ENCODE data around the gene SOBP. TPM values are rescaled to one million over a fixed set of nuclear protein-coding genes. Genes with fewer than 3 reads are reported as not detected.

The SOBP gene
- total RNA-seq, 2 experiments from 2014 or later, result 1.0 to 1.2 TPM

- ATAC-seq (no peak), DNase-seq (no peak)
- Mint-ChIP-seq H3K27ac (no peak overlapping the region), H3K9me3 (ENCODE audit: insufficient read depth) (no peaks in the 10 kb centered on the region), H3K4me3 (no peak overlapping the region), H3K27me3 (ENCODE audit: low read depth) (peaks cover 50% of the 10 kb centered on the region), H3K4me1 (ENCODE audit: low read depth) (peaks cover 27% of the 10 kb centered on the region), H3K36me3 (ENCODE audit: low read depth) (no peaks in the 10 kb centered on the region)
- ChIA-PET POLR2A (interaction anchor here (0.6 to 1.1 kb wide), 3 partner anchors 10 to 530 kb away, joined by 3 to 4 read pairs (median 3); no protein-coding TSS in a partner anchor), CTCF (interaction anchor here (1.7 kb wide), 1 partner anchor 10 kb away, joined by 4 read pairs; no protein-coding TSS in a partner anchor)
Measured at GRCh38 chr6:107637316-107638315, 147.7 kb downstream of the SOBP start.

GRCh38 chr6:107638493-107638892, 148.6 kb downstream of the SOBP start:
- Mint-ChIP-seq H3K4me1 (ENCODE audit: low read depth) (peaks cover 27% of the 10 kb centered on the region), H3K9me3 (ENCODE audit: insufficient read depth) (no peaks in the 10 kb centered on the region), H3K36me3 (ENCODE audit: low read depth) (no peaks in the 10 kb centered on the region), H3K27ac (no peak overlapping the region), H3K4me3 (no peak overlapping the region), H3K27me3 (ENCODE audit: low read depth) (peaks cover 44% of the 10 kb centered on the region)
- no peak for DNase-seq
- ChIA-PET POLR2A (interaction anchor here (1.1 to 1.2 kb wide), 2 partner anchors 11 to 20 kb away, joined by 4 read pairs; no protein-coding TSS in a partner anchor), CTCF (interaction anchor here (1.4 to 1.7 kb wide), 2 partner anchors 9 to 17 kb away, joined by 3 to 4 read pairs; no protein-coding TSS in a partner anchor)
- ATAC-seq, result no peak

- no peak overlapping the region for H3K4me3 Mint-ChIP-seq
- ATAC-seq (no peak), DNase-seq (no peak)
- CTCF ChIA-PET, result interaction anchor here (0.6 to 1.4 kb wide), 2 partner anchors 16 to 853 kb away, joined by 3 read pairs; no protein-coding TSS in a partner anchor
- H3K4me1 Mint-ChIP-seq (ENCODE audit: low read depth), result peaks cover 22% of the 10 kb centered on the region
- POLR2A ChIA-PET, result interaction anchor here (1.2 kb wide), 1 partner anchor 21 kb away, joined by 4 read pairs; no protein-coding TSS in a partner anchor
- no peak overlapping the region for H3K27ac Mint-ChIP-seq
- peaks cover 35% of the 10 kb centered on the region for H3K27me3 Mint-ChIP-seq (ENCODE audit: low read depth)
- no peaks in the 10 kb centered on the region for H3K36me3 Mint-ChIP-seq (ENCODE audit: low read depth)
- H3K9me3 Mint-ChIP-seq (ENCODE audit: insufficient read depth), result no peaks in the 10 kb centered on the region
Measured at GRCh38 chr6:107639511-107639910, 149.6 kb downstream of the SOBP start.

GRCh38 chr6:107641071-107641470, 151.2 kb downstream of the SOBP start:
- H3K27me3 Mint-ChIP-seq (ENCODE audit: low read depth), result peaks cover 31% of the 10 kb centered on the region
- H3K4me1 Mint-ChIP-seq (ENCODE audit: low read depth), result peaks cover 19% of the 10 kb centered on the region
- no peaks in the 10 kb centered on the region for H3K9me3 Mint-ChIP-seq (ENCODE audit: insufficient read depth)
- DNase-seq (no peak), ATAC-seq (no peak)
- H3K36me3 Mint-ChIP-seq (ENCODE audit: low read depth), result no peaks in the 10 kb centered on the region
- no peak overlapping the region for H3K4me3 Mint-ChIP-seq
- POLR2A ChIA-PET, result no interaction called here
- CTCF ChIA-PET, result interaction anchor here (1.5 kb wide), 1 partner anchor 16 kb away, joined by 5 read pairs; no protein-coding TSS in a partner anchor
- no peak overlapping the region for H3K27ac Mint-ChIP-seq

- no peak overlapping the region for H3K4me3 Mint-ChIP-seq
- no peak overlapping the region for H3K27ac Mint-ChIP-seq
- POLR2A ChIA-PET, result no interaction called here
- peaks cover 27% of the 10 kb centered on the region for H3K27me3 Mint-ChIP-seq (ENCODE audit: low read depth)
- H3K4me1 Mint-ChIP-seq (ENCODE audit: low read depth), result peaks cover 15% of the 10 kb centered on the region
- CTCF ChIA-PET, result interaction anchor here (1.5 to 2.2 kb wide), 2 partner anchors 12 to 15 kb away, joined by 5 read pairs; no protein-coding TSS in a partner anchor
- ATAC-seq, result no peak
- no peak for DNase-seq
- H3K36me3 Mint-ChIP-seq (ENCODE audit: low read depth), result no peaks in the 10 kb centered on the region
- no peaks in the 10 kb centered on the region for H3K9me3 Mint-ChIP-seq (ENCODE audit: insufficient read depth)
Measured at GRCh38 chr6:107641500-107641941, 151.6 kb downstream of the SOBP start.

- ChIA-PET CTCF (interaction anchor here (1.5 to 2.9 kb wide), 4 partner anchors 11 to 15 kb away, joined by 5 to 10 read pairs (median 6); no protein-coding TSS in a partner anchor), POLR2A (interaction anchor here (1.0 to 1.2 kb wide), 2 partner anchors 15 to 182 kb away, joined by 4 read pairs; partner anchors contain the start of gene PDSS2)
- Mint-ChIP-seq H3K27ac (no peak overlapping the region), H3K9me3 (ENCODE audit: insufficient read depth) (no peaks in the 10 kb centered on the region), H3K36me3 (ENCODE audit: low read depth) (no peaks in the 10 kb centered on the region), H3K27me3 (ENCODE audit: low read depth) (peaks cover 24% of the 10 kb centered on the region), H3K4me3 (no peak overlapping the region), H3K4me1 (ENCODE audit: low read depth) (peaks cover 7% of the 10 kb centered on the region)
- DNase-seq, result no peak
- no peak for ATAC-seq
Measured at GRCh38 chr6:107642095-107642860, 152.4 kb downstream of the SOBP start.

GRCh38 chr6:107642861-107643328, 153.0 kb downstream of the SOBP start:
- no peak overlapping the region for H3K4me3 Mint-ChIP-seq
- DNase-seq (no peak), ATAC-seq (no peak)
- no peak overlapping the region for H3K27ac Mint-ChIP-seq
- H3K27me3 Mint-ChIP-seq (ENCODE audit: low read depth), result peaks cover 24% of the 10 kb centered on the region
- POLR2A ChIA-PET, result interaction anchor here (1.0 to 1.2 kb wide), 2 partner anchors 14 to 183 kb away, joined by 4 read pairs; partner anchors contain the start of gene PDSS2
- no peaks in the 10 kb centered on the region for H3K36me3 Mint-ChIP-seq (ENCODE audit: low read depth)
- no peaks in the 10 kb centered on the region for H3K9me3 Mint-ChIP-seq (ENCODE audit: insufficient read depth)
- H3K4me1 Mint-ChIP-seq (ENCODE audit: low read depth), result peaks cover under 1% of the 10 kb centered on the region
- CTCF ChIA-PET, result interaction anchor here (2.2 to 2.9 kb wide), 3 partner anchors 10 to 14 kb away, joined by 5 to 10 read pairs (median 7); no protein-coding TSS in a partner anchor

GRCh38 chr6:107644513-107644912, 154.6 kb downstream of the SOBP start:
- Mint-ChIP-seq H3K36me3 (ENCODE audit: low read depth) (no peaks in the 10 kb centered on the region), H3K27ac (no peak overlapping the region), H3K27me3 (ENCODE audit: low read depth) (peaks cover 20% of the 10 kb centered on the region), H3K4me1 (ENCODE audit: low read depth) (no peaks in the 10 kb centered on the region), H3K9me3 (ENCODE audit: insufficient read depth) (no peaks in the 10 kb centered on the region), H3K4me3 (no peak overlapping the region)
- ChIA-PET POLR2A (no interaction called here), CTCF (interaction anchor here (1.2 to 2.9 kb wide), 3 partner anchors 9 to 13 kb away, joined by 3 to 10 read pairs (median 7); no protein-coding TSS in a partner anchor)
- DNase-seq (no peak), ATAC-seq (no peak)

GRCh38 chr6:107645740-107646139, 155.8 kb downstream of the SOBP start:
- H3K4me1 Mint-ChIP-seq (ENCODE audit: low read depth), result no peaks in the 10 kb centered on the region
- DNase-seq, result no peak
- ATAC-seq, result no peak
- no peaks in the 10 kb centered on the region for H3K36me3 Mint-ChIP-seq (ENCODE audit: low read depth)
- no peak overlapping the region for H3K4me3 Mint-ChIP-seq
- H3K27ac Mint-ChIP-seq, result no peak overlapping the region
- H3K27me3 Mint-ChIP-seq (ENCODE audit: low read depth), result peaks cover 11% of the 10 kb centered on the region
- CTCF ChIA-PET, result no interaction called here
- no peaks in the 10 kb centered on the region for H3K9me3 Mint-ChIP-seq (ENCODE audit: insufficient read depth)
- POLR2A ChIA-PET, result no interaction called here

GRCh38 chr6:107646176-107646575, 156.3 kb downstream of the SOBP start:
- H3K36me3 Mint-ChIP-seq (ENCODE audit: low read depth), result no peaks in the 10 kb centered on the region
- ChIA-PET POLR2A (no interaction called here), CTCF (interaction anchor here (1.0 kb wide), 1 partner anchor 10 kb away, joined by 3 read pairs; no protein-coding TSS in a partner anchor)
- H3K27me3 Mint-ChIP-seq (ENCODE audit: low read depth), result peaks cover 10% of the 10 kb centered on the region
- H3K4me1 Mint-ChIP-seq (ENCODE audit: low read depth), result peaks cover 2% of the 10 kb centered on the region
- DNase-seq (no peak), ATAC-seq (no peak)
- no peaks in the 10 kb centered on the region for H3K9me3 Mint-ChIP-seq (ENCODE audit: insufficient read depth)
- H3K27ac Mint-ChIP-seq, result no peak overlapping the region
- no peak overlapping the region for H3K4me3 Mint-ChIP-seq

All from activated CD8-positive, alpha-beta T cell treated with anti-CD3 and anti-CD28 coated beads, Interleukin-2, amount 10 ng/mL, durations not matched to agents 7 days and 5 days (primary cell).